Nephron (organoid): ENCODE measurements around the gene SMIM10L2A.
"Not testable (repeated sequence)": the region's sequence is repeated elsewhere in the genome, so short reads cannot be mapped to it uniquely, and the experiment has no call there.

Experiments used
- H3K27ac Mint-ChIP-seq, 3 experiments: 2 replicates each; pipeline ENCODE4 v1.8.0; 2020; ENCODE audit warnings: mixed read lengths in 3 of 3, mild to moderate bottlenecking in 2 of 3, moderate library complexity in 1 of 3
- H3K27me3 Mint-ChIP-seq: 2 replicates; pipeline ENCODE4 v1.8.0; 2021; ENCODE audit warnings: low read depth, mild to moderate bottlenecking, moderate library complexity, mixed read lengths
- H3K36me3 Mint-ChIP-seq: 2 replicates; pipeline ENCODE4 v1.8.0; 2020; ENCODE audit warnings: low read depth, mixed read lengths
- H3K4me1 Mint-ChIP-seq: 2 replicates; pipeline ENCODE4 v1.8.0; 2020; ENCODE audit warnings: mixed read lengths
- H3K4me3 Mint-ChIP-seq, 3 experiments: 2 replicates each; pipeline ENCODE4 v1.8.0; 2020; ENCODE audit warnings: mild to moderate bottlenecking in 3 of 3, mixed read lengths in 3 of 3, moderate library complexity in 2 of 3
- H3K9me3 Mint-ChIP-seq: 2 replicates; pipeline ENCODE4 v1.8.0; 2020; ENCODE audit warnings: mixed read lengths
- TF ChIP-seq, protein P1 (sequence below), 3 experiments: fragments of 200-600 bp; sonication (generic); IDR thresholded peaks; one replicate each; pipeline ENCODE4 v1.5.0; 2021; ENCODE audit warnings: antibody characterized with exemption in 3 of 3; ENCODE audit not compliant: unreplicated experiment in 3 of 3

The SMIM10L2A gene

DNA sequence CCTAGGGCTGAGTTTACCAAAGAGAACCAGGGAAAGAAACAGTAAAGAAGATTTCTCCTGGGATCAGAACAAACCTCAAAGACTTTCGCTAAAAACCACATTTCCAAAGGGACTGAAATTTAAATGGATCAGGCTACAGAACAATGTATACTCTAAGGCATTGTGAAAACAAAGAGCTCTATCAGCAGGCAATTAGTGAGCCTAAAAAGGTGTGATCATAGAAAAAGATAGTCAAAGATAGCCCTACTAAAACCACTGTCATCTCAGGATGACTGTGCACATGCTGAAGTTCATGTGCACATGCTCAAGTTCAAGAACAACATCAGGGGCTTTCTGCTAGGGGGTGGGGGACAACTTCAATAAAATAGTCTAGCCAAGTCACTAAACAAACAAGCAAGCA lies 12.9 kb upstream of the SMIM10L2A start:
- TF ChIP-seq, protein P1, sequence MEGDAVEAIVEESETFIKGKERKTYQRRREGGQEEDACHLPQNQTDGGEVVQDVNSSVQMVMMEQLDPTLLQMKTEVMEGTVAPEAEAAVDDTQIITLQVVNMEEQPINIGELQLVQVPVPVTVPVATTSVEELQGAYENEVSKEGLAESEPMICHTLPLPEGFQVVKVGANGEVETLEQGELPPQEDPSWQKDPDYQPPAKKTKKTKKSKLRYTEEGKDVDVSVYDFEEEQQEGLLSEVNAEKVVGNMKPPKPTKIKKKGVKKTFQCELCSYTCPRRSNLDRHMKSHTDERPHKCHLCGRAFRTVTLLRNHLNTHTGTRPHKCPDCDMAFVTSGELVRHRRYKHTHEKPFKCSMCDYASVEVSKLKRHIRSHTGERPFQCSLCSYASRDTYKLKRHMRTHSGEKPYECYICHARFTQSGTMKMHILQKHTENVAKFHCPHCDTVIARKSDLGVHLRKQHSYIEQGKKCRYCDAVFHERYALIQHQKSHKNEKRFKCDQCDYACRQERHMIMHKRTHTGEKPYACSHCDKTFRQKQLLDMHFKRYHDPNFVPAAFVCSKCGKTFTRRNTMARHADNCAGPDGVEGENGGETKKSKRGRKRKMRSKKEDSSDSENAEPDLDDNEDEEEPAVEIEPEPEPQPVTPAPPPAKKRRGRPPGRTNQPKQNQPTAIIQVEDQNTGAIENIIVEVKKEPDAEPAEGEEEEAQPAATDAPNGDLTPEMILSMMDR (IDR thresholded peaks at IDR 0.05; ENCODE audit: unreplicated experiment in 3 of 3) = no peak
- no peaks in the 10 kb centered on the region for H3K36me3 Mint-ChIP-seq
- H3K4me3 Mint-ChIP-seq = no peak overlapping the region
- H3K27ac Mint-ChIP-seq = no peak overlapping the region
- H3K4me1 Mint-ChIP-seq = no peaks in the 10 kb centered on the region
- peaks cover 10% of the 10 kb centered on the region for H3K9me3 Mint-ChIP-seq
- peaks cover 4% of the 10 kb centered on the region for H3K27me3 Mint-ChIP-seq

DNA sequence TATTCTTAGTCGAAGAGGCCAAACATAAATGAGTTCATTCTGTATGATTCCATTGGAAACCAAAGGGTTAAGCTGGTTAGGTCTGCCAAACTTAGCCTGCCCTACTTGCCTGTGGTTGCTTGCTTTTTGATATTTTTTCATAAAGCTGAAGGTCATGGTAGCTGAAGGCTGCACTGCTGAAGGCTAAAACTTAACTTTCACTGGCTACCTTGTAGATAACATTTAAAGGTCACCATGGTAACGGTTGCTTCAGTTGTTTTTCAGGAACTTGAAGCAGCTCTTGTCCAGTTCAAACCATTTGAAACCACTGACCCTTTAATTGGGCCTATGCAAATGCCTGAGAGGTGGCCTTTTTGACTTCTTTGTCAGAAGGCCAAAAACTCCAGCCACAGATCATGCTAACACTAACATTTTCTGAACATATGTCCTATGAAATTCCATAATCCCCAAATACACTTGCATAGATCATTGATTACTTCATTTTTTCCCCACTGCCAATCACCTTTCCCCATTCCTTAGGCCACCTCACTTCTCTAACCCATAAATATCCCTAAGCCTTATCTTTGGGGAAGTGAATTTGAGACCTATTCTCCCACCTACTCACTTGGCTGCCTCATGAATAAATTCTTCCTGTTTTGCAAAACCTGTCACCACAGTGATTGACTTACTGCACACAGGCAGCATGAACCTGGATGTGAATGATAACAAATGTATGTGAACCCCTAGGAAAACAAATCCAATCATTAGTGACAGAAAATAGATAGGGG lies 10.7 kb upstream of the SMIM10L2A start:
- Mint-ChIP-seq H3K27ac (no peak overlapping the region), H3K4me1 (no peaks in the 10 kb centered on the region), H3K9me3 (peaks cover 17% of the 10 kb centered on the region), H3K36me3 (no peaks in the 10 kb centered on the region), H3K27me3 (peaks cover 4% of the 10 kb centered on the region), H3K4me3 (no peak overlapping the region)
- TF ChIP-seq, protein P1 (IDR thresholded peaks at IDR 0.05; ENCODE audit: unreplicated experiment in 3 of 3) = no peak

DNA sequence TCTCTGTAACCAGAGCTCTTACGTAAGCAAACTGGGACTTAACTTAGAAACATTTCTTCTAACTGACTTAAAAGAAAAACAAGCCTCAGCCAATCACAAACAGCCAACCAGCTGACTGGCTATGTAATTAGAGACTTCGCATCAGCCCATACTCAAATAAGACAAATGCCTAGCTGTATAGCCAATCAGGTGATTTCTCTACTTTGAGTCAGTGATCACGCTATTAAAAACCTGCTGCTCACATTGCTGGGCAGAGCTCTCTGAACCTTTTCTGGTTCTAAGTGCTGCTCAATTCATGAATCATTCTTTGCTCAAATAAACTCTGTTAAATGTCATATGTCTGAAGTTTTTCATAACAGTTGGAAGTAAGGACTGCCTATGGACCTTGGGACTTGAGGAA lies 9.9 kb upstream of the SMIM10L2A start:
- no peak overlapping the region for H3K4me3 Mint-ChIP-seq
- peaks cover 21% of the 10 kb centered on the region for H3K9me3 Mint-ChIP-seq
- H3K36me3 Mint-ChIP-seq = no peaks in the 10 kb centered on the region
- peaks cover 4% of the 10 kb centered on the region for H3K27me3 Mint-ChIP-seq
- H3K27ac Mint-ChIP-seq = no peak overlapping the region
- no peaks in the 10 kb centered on the region for H3K4me1 Mint-ChIP-seq
- TF ChIP-seq, protein P1 (IDR thresholded peaks at IDR 0.05; ENCODE audit: unreplicated experiment in 3 of 3) = no peak

DNA sequence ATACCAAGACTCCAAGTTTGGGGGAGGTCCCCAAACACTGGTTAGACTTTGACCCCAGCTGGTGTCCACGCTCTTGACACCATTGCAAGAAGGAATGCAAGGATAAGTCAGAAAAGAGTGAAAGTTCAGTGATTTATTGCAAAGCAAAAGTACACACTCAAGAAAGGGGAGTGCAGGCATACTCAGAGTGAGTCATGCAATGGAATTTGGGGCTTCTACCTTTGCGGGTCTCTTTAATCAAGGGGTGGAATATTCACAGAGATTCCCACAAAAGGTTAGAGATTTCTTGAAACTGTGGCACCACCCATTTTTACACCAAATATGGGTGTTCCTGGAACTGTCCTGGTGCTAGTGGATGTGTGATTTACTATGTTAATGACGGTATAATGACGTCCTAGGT lies 5.2 kb upstream of the SMIM10L2A start:
- no peaks in the 10 kb centered on the region for H3K36me3 Mint-ChIP-seq
- no peaks in the 10 kb centered on the region for H3K4me1 Mint-ChIP-seq
- peaks cover 4% of the 10 kb centered on the region for H3K27me3 Mint-ChIP-seq
- TF ChIP-seq, protein P1 (IDR thresholded peaks at IDR 0.05; ENCODE audit: unreplicated experiment in 3 of 3) = no peak
- H3K27ac Mint-ChIP-seq = no peak overlapping the region
- H3K4me3 Mint-ChIP-seq = no peak overlapping the region
- H3K9me3 Mint-ChIP-seq = peaks cover 33% of the 10 kb centered on the region

DNA sequence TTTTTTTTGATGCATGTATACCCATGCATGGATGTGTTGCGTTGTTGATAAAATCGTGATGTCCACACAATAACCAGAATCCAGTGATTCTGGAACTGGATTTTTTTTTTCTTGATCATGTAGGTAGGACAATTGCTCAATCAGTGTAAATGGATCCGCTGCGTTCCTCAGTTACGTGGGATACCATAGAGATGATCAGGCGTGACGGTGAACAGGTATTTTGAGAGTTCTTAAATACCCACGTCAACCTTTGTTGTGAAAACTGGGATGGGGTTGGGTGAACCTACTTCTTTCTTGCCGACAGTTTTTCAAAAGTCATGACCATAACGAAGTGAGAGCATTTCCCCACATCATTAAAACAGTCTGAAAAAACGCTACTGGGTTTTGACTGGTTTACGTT lies 913 bp upstream of the SMIM10L2A start:
- peaks cover 23% of the 10 kb centered on the region for H3K9me3 Mint-ChIP-seq
- H3K36me3 Mint-ChIP-seq = no peaks in the 10 kb centered on the region
- H3K27ac Mint-ChIP-seq = peak overlapping the region in 1 of 3 experiments; percentile 26
- peaks cover 6% of the 10 kb centered on the region for H3K4me1 Mint-ChIP-seq
- TF ChIP-seq, protein P1 (IDR thresholded peaks at IDR 0.05; ENCODE audit: unreplicated experiment in 3 of 3) = no peak
- H3K4me3 Mint-ChIP-seq = peak overlapping the region; percentile 59 to 86 (median 80)
- peaks cover 4% of the 10 kb centered on the region for H3K27me3 Mint-ChIP-seq

DNA sequence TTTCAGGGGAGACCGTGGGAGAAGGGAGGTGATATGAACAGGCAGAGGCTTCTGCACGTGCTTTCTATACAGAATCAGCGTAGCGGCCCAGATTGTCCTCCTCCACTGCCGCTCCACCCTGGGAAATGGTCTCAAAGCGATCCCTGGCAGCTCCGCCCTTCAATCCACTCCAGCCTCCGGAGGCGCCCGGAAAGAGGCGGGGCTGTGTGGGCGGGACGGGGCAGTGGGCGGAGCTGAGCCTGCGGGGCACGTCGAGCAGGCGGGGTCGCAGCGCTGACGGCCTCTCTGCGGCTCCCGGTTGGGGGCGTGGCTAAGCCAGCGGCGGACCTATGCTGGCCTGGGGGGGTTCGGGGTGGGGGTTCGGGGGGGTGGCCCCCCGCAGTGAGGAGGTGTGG lies 210 bp upstream of the SMIM10L2A start:
- TF ChIP-seq, protein P1 (IDR thresholded peaks at IDR 0.05; ENCODE audit: unreplicated experiment in 3 of 3) = no peak
- Mint-ChIP-seq H3K4me1 (peaks cover 8% of the 10 kb centered on the region), H3K36me3 (no peaks in the 10 kb centered on the region), H3K27me3 (peaks cover 4% of the 10 kb centered on the region), H3K27ac (peak overlapping the region in 2 of 3 experiments; percentile 21 to 26), H3K4me3 (peak overlapping the region; percentile 59 to 86 (median 80)), H3K9me3 (peaks cover 16% of the 10 kb centered on the region)

DNA sequence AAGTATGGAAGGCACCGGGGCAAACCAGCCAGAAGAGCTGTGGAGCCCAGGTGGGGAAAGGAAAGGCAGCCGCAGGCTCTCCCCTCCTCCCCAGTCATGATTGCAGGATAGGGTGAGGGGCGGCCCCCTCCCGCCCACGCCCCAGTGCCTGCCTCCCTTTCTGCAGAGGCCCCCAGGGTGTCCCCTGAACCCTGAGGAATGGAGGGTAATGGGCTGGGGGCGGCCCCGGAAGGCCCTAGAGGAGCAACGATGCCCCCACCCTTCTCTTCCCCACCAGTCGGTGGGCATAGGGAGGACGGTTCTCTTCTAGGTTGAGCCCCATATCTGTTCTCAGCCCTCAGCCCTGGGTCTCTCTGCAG lies 1.0 kb downstream of the SMIM10L2A start:
- H3K36me3 Mint-ChIP-seq, H3K27me3 Mint-ChIP-seq, H3K4me1 Mint-ChIP-seq: not testable (repeated sequence)
- Mint-ChIP-seq H3K4me3 (peak overlapping the region; percentile 84 to 85 (median 85)), H3K27ac (peak overlapping the region in 1 of 3 experiments; percentile 78), H3K9me3 (peaks cover 17% of the 10 kb centered on the region)

DNA sequence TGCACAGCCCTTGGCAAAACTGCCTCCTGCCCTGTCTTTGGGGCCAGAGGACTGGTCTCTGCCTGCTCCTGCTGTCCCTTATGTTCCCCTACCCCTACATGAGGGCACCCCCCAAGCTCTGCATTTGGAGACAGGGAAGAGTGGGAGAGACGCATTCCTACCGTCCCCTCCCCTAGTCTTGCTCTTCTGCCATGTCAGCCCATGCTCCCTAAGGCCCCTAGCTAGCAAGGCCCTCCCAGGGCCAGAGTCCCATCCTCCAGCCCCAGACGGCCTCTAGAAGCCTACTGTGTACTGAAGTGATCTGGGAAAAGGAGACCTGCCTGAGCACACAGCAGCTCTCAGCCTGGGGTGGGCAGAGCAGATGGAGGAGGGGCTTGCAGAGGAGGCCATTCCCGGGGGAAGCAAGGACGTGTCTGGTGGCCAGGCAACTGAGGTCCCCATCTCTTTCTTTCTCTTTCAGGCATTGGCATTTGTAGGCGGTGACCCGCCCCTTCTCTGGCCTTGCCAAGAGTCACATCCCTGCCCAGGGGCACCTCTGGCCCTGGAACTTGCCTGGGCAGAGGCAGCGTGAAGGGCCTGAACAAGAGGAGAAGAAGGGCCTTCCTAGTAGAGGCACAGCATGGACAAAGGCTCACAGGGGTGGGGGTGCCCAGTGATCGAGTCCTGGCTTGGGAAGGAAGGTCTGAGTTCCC lies 1.6 kb downstream of the SMIM10L2A start:
- not testable (repeated sequence) for H3K27me3 Mint-ChIP-seq, H3K4me1 Mint-ChIP-seq, H3K36me3 Mint-ChIP-seq
- peak overlapping the region; percentile 84 to 85 (median 85) for H3K4me3 Mint-ChIP-seq
- peaks cover 12% of the 10 kb centered on the region for H3K9me3 Mint-ChIP-seq
- peak overlapping the region in 2 of 3 experiments; percentile 39 to 78 for H3K27ac Mint-ChIP-seq
